GM10266 (cell line): ENCODE data around the gene THSD7B.

ENCODE experiments used
- DNase-seq: peaks from one replicate; pipeline ENCODE4 v3.0.0; 2012; ENCODE audit errors: extremely low spot score
- CTCF ChIP-seq: IDR thresholded peaks from 2 replicates; pipeline ENCODE4 v1.5.1; 2012; ENCODE audit warnings: mild to moderate bottlenecking, low read depth; ENCODE audit not compliant: control insufficient read depth, insufficient read depth; ENCODE audit errors: missing control alignments

THSD7B gene

GRCh38 chr2:137005210-137005609 is 239.9 kb downstream of the THSD7B start:
- no peak for TF ChIP-seq CTCF
- DNase-seq = no peak

- DNase-seq = no peak
- no peak for TF ChIP-seq CTCF
These were observed 242.6 kb downstream of the THSD7B start for GRCh38 chr2:137007938-137008337.

- DNase-seq = no peak
- no peak for TF ChIP-seq CTCF
These were observed 244.6 kb downstream of the THSD7B start for GRCh38 chr2:137009953-137010352.

GRCh38 chr2:137020452-137021196 is 255.3 kb downstream of the THSD7B start:
- no peak for DNase-seq
- TF ChIP-seq CTCF = no peak

- DNase-seq = no peak
- TF ChIP-seq CTCF = no peak
These were observed 256.4 kb downstream of the THSD7B start for GRCh38 chr2:137021763-137022162.

GRCh38 chr2:137023205-137023604 is 257.9 kb downstream of the THSD7B start:
- no peak for DNase-seq
- no peak for TF ChIP-seq CTCF

GRCh38 chr2:137031731-137032130 is 266.4 kb downstream of the THSD7B start:
- no peak for DNase-seq
- TF ChIP-seq CTCF = no peak
